ENCODE measurements around the gene ULBP2.
"Not testable (repeated sequence)": the region's sequence is repeated elsewhere in the genome, so short reads cannot be mapped to it uniquely, and the experiment has no call there.

Gene ULBP2

GRCh38 chr6:149985481-149985937, 43.7 kb downstream of the ULBP2 start:
- TF ChIP-seq POLR2A (IDR thresholded peaks at IDR 0.05; ENCODE audit: low read depth, low read length) (no peak), PAX5 (IDR thresholded peaks at IDR 0.05; ENCODE audit: insufficient read depth, low read length, severe bottlenecking) (no peak), SPI1 (IDR thresholded peaks at IDR 0.05; ENCODE audit: low read depth, low read length) (no peak), POU2F2 (IDR thresholded peaks at IDR 0.05; ENCODE audit: low read depth, low read length) (no peak), POLR2AphosphoS5 (IDR thresholded peaks at IDR 0.05; ENCODE audit: low read depth, low read length) (no peak), TAF1 (IDR thresholded peaks at IDR 0.05; ENCODE audit: low read depth, low read length) (no peak)
- DNase-seq (ENCODE audit: insufficient read length, low spot score) (no peak), FAIRE-seq (no peak)

GRCh38 chr6:149987602-149988107, 45.8 kb downstream of the ULBP2 start:
- FAIRE-seq = no peak
- DNase-seq (ENCODE audit: insufficient read length, low spot score) = no peak
- TF ChIP-seq TAF1 (IDR thresholded peaks at IDR 0.05; ENCODE audit: low read depth, low read length) (no peak), POLR2A (IDR thresholded peaks at IDR 0.05; ENCODE audit: low read depth, low read length) (no peak), PAX5 (IDR thresholded peaks at IDR 0.05; ENCODE audit: insufficient read depth, low read length, severe bottlenecking) (no peak), POLR2AphosphoS5 (IDR thresholded peaks at IDR 0.05; ENCODE audit: low read depth, low read length) (no peak)

- FAIRE-seq (no peak), DNase-seq (ENCODE audit: insufficient read length, low spot score) (no peak)
- TF ChIP-seq POLR2A (IDR thresholded peaks at IDR 0.05; ENCODE audit: low read depth, low read length) (no peak), TAF1 (IDR thresholded peaks at IDR 0.05; ENCODE audit: low read depth, low read length) (no peak), SPI1 (IDR thresholded peaks at IDR 0.05; ENCODE audit: low read depth, low read length) (no peak), PAX5 (IDR thresholded peaks at IDR 0.05; ENCODE audit: insufficient read depth, low read length, severe bottlenecking) (no peak), POU2F2 (IDR thresholded peaks at IDR 0.05; ENCODE audit: low read depth, low read length) (no peak), POLR2AphosphoS5 (IDR thresholded peaks at IDR 0.05; ENCODE audit: low read depth, low read length) (no peak)
Observed at GRCh38 chr6:149988550-149989346, 46.9 kb downstream of the ULBP2 start.

- DNase-seq (ENCODE audit: insufficient read length, low spot score) = no peak
- no peak for FAIRE-seq
- TF ChIP-seq POLR2A (IDR thresholded peaks at IDR 0.05; ENCODE audit: low read depth, low read length) (no peak), POU2F2 (IDR thresholded peaks at IDR 0.05; ENCODE audit: low read depth, low read length) (no peak), TAF1 (IDR thresholded peaks at IDR 0.05; ENCODE audit: low read depth, low read length) (no peak), POLR2AphosphoS5 (IDR thresholded peaks at IDR 0.05; ENCODE audit: low read depth, low read length) (no peak), PAX5 (IDR thresholded peaks at IDR 0.05; ENCODE audit: insufficient read depth, low read length, severe bottlenecking) (no peak), SPI1 (IDR thresholded peaks at IDR 0.05; ENCODE audit: low read depth, low read length) (no peak)
Observed at GRCh38 chr6:149990212-149990660, 48.4 kb downstream of the ULBP2 start.

GRCh38 chr6:149990661-149991471, 49.1 kb downstream of the ULBP2 start:
- FAIRE-seq (peak; percentile 5), DNase-seq (ENCODE audit: insufficient read length, low spot score) (peak; percentile 43)
- TF ChIP-seq SPI1 (IDR thresholded peaks at IDR 0.05; ENCODE audit: low read depth, low read length) (peak; percentile 89), POLR2A (IDR thresholded peaks at IDR 0.05; ENCODE audit: low read depth, low read length) (no peak)

- DNase-seq (ENCODE audit: insufficient read length, low spot score) = not testable (repeated sequence)
- peak; percentile 59 for FAIRE-seq
Observed at GRCh38 chr6:149991472-149991795, 49.6 kb downstream of the ULBP2 start.

GRCh38 chr6:149991838-149992237, 50.0 kb downstream of the ULBP2 start:
- no peak for FAIRE-seq
- no peak for DNase-seq (ENCODE audit: insufficient read length, low spot score)
- no peak for TF ChIP-seq SPI1 (IDR thresholded peaks at IDR 0.05; ENCODE audit: low read depth, low read length)

- FAIRE-seq (no peak), DNase-seq (ENCODE audit: insufficient read length, low spot score) (no peak)
- TF ChIP-seq TAF1 (IDR thresholded peaks at IDR 0.05; ENCODE audit: low read depth, low read length) (no peak), SPI1 (IDR thresholded peaks at IDR 0.05; ENCODE audit: low read depth, low read length) (no peak), POU2F2 (IDR thresholded peaks at IDR 0.05; ENCODE audit: low read depth, low read length) (no peak), PAX5 (IDR thresholded peaks at IDR 0.05; ENCODE audit: insufficient read depth, low read length, severe bottlenecking) (no peak), POLR2AphosphoS5 (IDR thresholded peaks at IDR 0.05; ENCODE audit: low read depth, low read length) (no peak), POLR2A (IDR thresholded peaks at IDR 0.05; ENCODE audit: low read depth, low read length) (no peak)
Observed at GRCh38 chr6:149995235-149995750, 53.5 kb downstream of the ULBP2 start.

- no peak for TF ChIP-seq PAX5 (IDR thresholded peaks at IDR 0.05; ENCODE audit: insufficient read depth, low read length, severe bottlenecking)
- no peak for TF ChIP-seq POU2F2 (IDR thresholded peaks at IDR 0.05; ENCODE audit: low read depth, low read length)
- TF ChIP-seq POLR2AphosphoS5 (IDR thresholded peaks at IDR 0.05; ENCODE audit: low read depth, low read length) = no peak
- TF ChIP-seq SPI1 (IDR thresholded peaks at IDR 0.05; ENCODE audit: low read depth, low read length) = no peak
- no peak for TF ChIP-seq TAF1 (IDR thresholded peaks at IDR 0.05; ENCODE audit: low read depth, low read length)
- no peak for TF ChIP-seq POLR2A (IDR thresholded peaks at IDR 0.05; ENCODE audit: low read depth, low read length)
- DNase-seq (ENCODE audit: insufficient read length, low spot score) = no peak
- no peak for FAIRE-seq
Observed at GRCh38 chr6:149995971-149996370, 54.2 kb downstream of the ULBP2 start.
